ENCODE results near the gene SOWAHD. TPM values are rescaled to one million over a fixed set of nuclear protein-coding genes. Genes with fewer than 3 reads are reported as not detected.

SOWAHD gene
- total and polyA plus RNA-seq, 2 donors (not counting 1 experiment from before 2014, with no cell fraction given) = 3.8 to 14.9 TPM

DNA sequence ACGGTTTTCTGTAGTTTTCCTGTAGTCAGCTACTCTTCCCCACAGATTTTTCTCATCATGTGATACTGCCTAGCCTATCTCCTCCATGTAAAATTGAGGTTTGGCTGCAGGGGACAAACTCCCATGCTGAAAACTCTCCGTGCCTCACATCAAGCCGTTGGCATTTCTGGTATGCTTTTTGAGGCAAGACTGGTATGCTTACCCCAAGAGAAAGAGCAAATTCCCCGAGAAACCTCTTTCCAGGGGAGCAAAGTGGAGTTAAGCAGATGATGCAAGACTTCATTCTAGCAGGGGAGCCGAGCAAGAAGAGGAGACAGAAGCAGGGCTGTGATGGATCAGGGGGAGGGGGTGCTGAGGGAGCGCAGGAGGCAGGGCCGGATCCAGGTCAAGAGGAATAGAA is 4.8 kb downstream of the SOWAHD start:
- intact Hi-C loops (cut with micrococcal nuclease) = no loop called here
- POLR2A ChIA-PET = interaction anchor here (0.6 kb wide), 1 partner anchor 135 kb away, joined by 5 read pairs; no protein-coding TSS in a partner anchor
- Histone ChIP-seq H3K79me2 (ENCODE audit: control insufficient read depth, insufficient read depth, low read length) (peaks cover 5% of the 10 kb centered on the region), H3K9ac (ENCODE audit: low read length) (no peak overlapping the region), H3K4me2 (replicated peaks; ENCODE audit: low read depth, low read length, poor library complexity, severe bottlenecking) (peak overlapping the region; percentile 49), H3K4me1 (ENCODE audit: control insufficient read depth in 2 of 2, insufficient read depth in 2 of 2, low read length in 2 of 2) (peaks cover 49 to 61% of the 10 kb centered on the region in 2 donors), H2AFZ (ENCODE audit: insufficient read depth, low read depth, low read length, poor library complexity, severe bottlenecking) (no peak overlapping the region), H3K36me3 (replicated peaks in 1 of 2; ENCODE audit: control extremely low read depth in 1 of 2, control insufficient read depth in 1 of 2, extremely low read depth in 1 of 2, insufficient read depth in 2 of 2, low read length in 1 of 2) (no peaks in the 10 kb centered on the region), H3K4me3 (ENCODE audit: control extremely low read depth in 1 of 5, extremely low read depth in 1 of 5, insufficient read depth in 1 of 5, low read depth in 2 of 5, low read length in 4 of 5) (no peak overlapping the region), H3K27me3 (replicated peaks in 1 of 4; ENCODE audit: control extremely low read depth in 1 of 4, control insufficient read depth in 3 of 4, insufficient read depth in 4 of 4, low read length in 3 of 4) (no peaks in the 10 kb centered on the region), H3K9me3 (ENCODE audit: control extremely low read depth in 1 of 3, control insufficient read depth in 2 of 3, insufficient read depth in 1 of 3, low read length in 2 of 3) (no peaks in the 10 kb centered on the region), H3K27ac (ENCODE audit: low read length in 2 of 2) (peak overlapping the region in 1 of 2 donors; percentile 64), H4K20me1 (ENCODE audit: control insufficient read depth, insufficient read depth, low read length, poor library complexity, severe bottlenecking) (no peaks in the 10 kb centered on the region)
- H3K9me3 Mint-ChIP-seq (ENCODE audit: insufficient read depth) = no peaks in the 10 kb centered on the region
- H3K4me1 Mint-ChIP-seq = peaks cover 44% of the 10 kb centered on the region
- no peak for DNase-seq
- 100% methylated on average over 3 of the region's 7 CpGs for WGBS (ENCODE audit: insufficient coverage)
- H3K27ac Mint-ChIP-seq = peak overlapping the region; percentile 87
- ATAC-seq (ENCODE audit: low read depth) = no peak
- H3K4me3 Mint-ChIP-seq = peak overlapping the region; percentile 46
- TF ChIP-seq, protein P1, sequence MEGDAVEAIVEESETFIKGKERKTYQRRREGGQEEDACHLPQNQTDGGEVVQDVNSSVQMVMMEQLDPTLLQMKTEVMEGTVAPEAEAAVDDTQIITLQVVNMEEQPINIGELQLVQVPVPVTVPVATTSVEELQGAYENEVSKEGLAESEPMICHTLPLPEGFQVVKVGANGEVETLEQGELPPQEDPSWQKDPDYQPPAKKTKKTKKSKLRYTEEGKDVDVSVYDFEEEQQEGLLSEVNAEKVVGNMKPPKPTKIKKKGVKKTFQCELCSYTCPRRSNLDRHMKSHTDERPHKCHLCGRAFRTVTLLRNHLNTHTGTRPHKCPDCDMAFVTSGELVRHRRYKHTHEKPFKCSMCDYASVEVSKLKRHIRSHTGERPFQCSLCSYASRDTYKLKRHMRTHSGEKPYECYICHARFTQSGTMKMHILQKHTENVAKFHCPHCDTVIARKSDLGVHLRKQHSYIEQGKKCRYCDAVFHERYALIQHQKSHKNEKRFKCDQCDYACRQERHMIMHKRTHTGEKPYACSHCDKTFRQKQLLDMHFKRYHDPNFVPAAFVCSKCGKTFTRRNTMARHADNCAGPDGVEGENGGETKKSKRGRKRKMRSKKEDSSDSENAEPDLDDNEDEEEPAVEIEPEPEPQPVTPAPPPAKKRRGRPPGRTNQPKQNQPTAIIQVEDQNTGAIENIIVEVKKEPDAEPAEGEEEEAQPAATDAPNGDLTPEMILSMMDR (IDR thresholded peaks at IDR 0.05) = no peak
- no peak for TF ChIP-seq EZH2 (IDR thresholded peaks at IDR 0.05; ENCODE audit: borderline replicate concordance, insufficient read depth, low read depth, low read length, poor library complexity, severe bottlenecking)
- no peaks in the 10 kb centered on the region for H3K27me3 Mint-ChIP-seq
- CTCF ChIA-PET = interaction anchor here (0.7 to 2.2 kb wide), 3 partner anchors 9 to 21 kb away, joined by 3 to 14 read pairs (median 8); no protein-coding TSS in a partner anchor

DNA sequence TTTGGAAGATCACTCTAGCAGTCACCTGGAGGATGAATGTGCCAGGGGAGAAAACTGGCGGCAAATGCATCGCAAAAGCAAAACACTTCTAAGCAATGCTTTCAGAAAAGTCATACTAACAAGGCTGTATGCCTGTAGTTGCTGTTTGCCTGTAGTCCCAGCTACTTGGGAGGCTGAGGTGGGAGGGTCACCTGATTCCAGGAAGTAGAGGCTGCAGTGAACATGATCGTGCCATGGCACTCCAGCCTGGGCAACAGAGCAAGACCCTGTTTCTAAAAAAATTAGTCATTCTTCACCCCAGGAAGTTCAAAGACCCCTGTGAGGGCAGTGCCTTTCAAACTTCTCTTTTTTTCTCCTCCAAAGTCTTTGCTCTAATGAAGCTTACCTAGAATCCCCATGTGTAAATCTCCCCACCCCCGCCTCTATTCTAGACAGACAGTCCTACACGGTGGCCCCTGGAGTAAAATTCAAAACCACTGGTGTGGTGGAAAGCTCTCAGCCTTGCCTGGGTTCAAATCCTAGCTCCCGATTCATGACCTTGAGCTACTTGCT is 5.5 kb downstream of the SOWAHD start:
- peak overlapping the region; percentile 46 for H3K4me3 Mint-ChIP-seq
- peak overlapping the region; percentile 62 to 64 for H3K27ac ChIP-seq (ENCODE audit: low read length in 2 of 2)

More for the DNA sequence above, 5.5 kb downstream of the SOWAHD start:
- TF ChIP-seq EZH2 (IDR thresholded peaks at IDR 0.05; ENCODE audit: borderline replicate concordance, insufficient read depth, low read depth, low read length, poor library complexity, severe bottlenecking) = no peak
- TF ChIP-seq, protein P1 (IDR thresholded peaks at IDR 0.05) = no peak
- intact Hi-C loops (cut with micrococcal nuclease) = no loop called here
- Histone ChIP-seq H3K9me3 (ENCODE audit: control extremely low read depth in 1 of 3, control insufficient read depth in 2 of 3, insufficient read depth in 1 of 3, low read length in 2 of 3) (no peaks in the 10 kb centered on the region), H3K9ac (ENCODE audit: low read length) (no peak overlapping the region), H2AFZ (ENCODE audit: insufficient read depth, low read depth, low read length, poor library complexity, severe bottlenecking) (no peak overlapping the region), H3K27me3 (replicated peaks in 1 of 4; ENCODE audit: control extremely low read depth in 1 of 4, control insufficient read depth in 3 of 4, insufficient read depth in 4 of 4, low read length in 3 of 4) (no peaks in the 10 kb centered on the region), H3K4me2 (replicated peaks; ENCODE audit: low read depth, low read length, poor library complexity, severe bottlenecking) (peak overlapping the region; percentile 49), H4K20me1 (ENCODE audit: control insufficient read depth, insufficient read depth, low read length, poor library complexity, severe bottlenecking) (no peaks in the 10 kb centered on the region), H3K4me3 (ENCODE audit: control extremely low read depth in 1 of 5, extremely low read depth in 1 of 5, insufficient read depth in 1 of 5, low read depth in 2 of 5, low read length in 4 of 5) (no peak overlapping the region), H3K36me3 (replicated peaks in 1 of 2; ENCODE audit: control extremely low read depth in 1 of 2, control insufficient read depth in 1 of 2, extremely low read depth in 1 of 2, insufficient read depth in 2 of 2, low read length in 1 of 2) (no peaks in the 10 kb centered on the region), H3K79me2 (ENCODE audit: control insufficient read depth, insufficient read depth, low read length) (peaks cover 5% of the 10 kb centered on the region), H3K4me1 (ENCODE audit: control insufficient read depth in 2 of 2, insufficient read depth in 2 of 2, low read length in 2 of 2) (peaks cover 49 to 61% of the 10 kb centered on the region in 2 donors)
- no peaks in the 10 kb centered on the region for H3K9me3 Mint-ChIP-seq (ENCODE audit: insufficient read depth)
- ATAC-seq (ENCODE audit: low read depth) = peak; percentile 28
- peaks cover 47% of the 10 kb centered on the region for H3K4me1 Mint-ChIP-seq
- ChIA-PET POLR2A (interaction anchor here (0.6 to 1.1 kb wide), 2 partner anchors 9 to 12 kb away, joined by 3 read pairs; no protein-coding TSS in a partner anchor), CTCF (interaction anchor here (0.6 to 2.2 kb wide), 6 partner anchors 9 to 235 kb away, joined by 3 to 14 read pairs (median 4); no protein-coding TSS in a partner anchor)
- peak; percentile 29 for DNase-seq
- H3K27ac Mint-ChIP-seq = peak overlapping the region; percentile 87
- H3K27me3 Mint-ChIP-seq = no peaks in the 10 kb centered on the region
- WGBS (ENCODE audit: insufficient coverage) = no CpG with 5 or more reads among the region's 6 CpGs

Measured in B cell (primary cell).